CD4-positive, alpha-beta T cell (primary cell): Measurements from ENCODE around the gene STAC2. TPM values are rescaled to one million over a fixed set of nuclear protein-coding genes. Genes with fewer than 3 reads are reported as not detected.

ENCODE experiments used
- ATAC-seq: fragments of 200-7000 bp; cut with Tn5 transposase; one replicate; pipeline ENCODE4 v1.10.0; 2022; ENCODE audit warnings: mild to moderate bottlenecking; ENCODE audit not compliant: poor library complexity
- CTCF ChIA-PET: fragments of 350-600 bp; sonication (Branson Sonifier 250); formaldehyde crosslinking; loops from one replicate; lab custom pipeline; 2021; ENCODE audit warnings: antibody characterized with exemption, inconsistent platforms; lab: Charles Lee
- POLR2A ChIA-PET: fragments of 350-600 bp; sonication (Branson Sonifier 250); formaldehyde crosslinking; loops from one replicate; lab custom pipeline; 2021; ENCODE audit warnings: antibody characterized with exemption, inconsistent platforms; lab: Charles Lee
- DNase-seq, 14 experiments: peaks; one replicate each; pipeline ENCODE4 v3.0.0-alpha.2; 2013 to 2020; ENCODE audit warnings: mixed read lengths in 2 of 14
- H3K27ac ChIP-seq, 2 donors: one replicate each; pipeline versions ENCODE4 v1.5.1 to v1.7.0; 2013; ENCODE audit warnings: low read length in 2 of 2, low read depth in 1 of 2, mild to moderate bottlenecking in 1 of 2
- H3K27me3 ChIP-seq, 2 experiments: 1 replicate in 1 of 2; 2 replicates in 1 of 2; pipeline versions ENCODE4 v1.6.1 to v1.7.0; 2013; ENCODE audit warnings: low read length in 2 of 2, control low read depth in 1 of 2, mild to moderate bottlenecking in 1 of 2, moderate library complexity in 1 of 2; ENCODE audit not compliant: insufficient read depth in 2 of 2, control insufficient read depth in 1 of 2
- H3K36me3 ChIP-seq: one replicate; pipeline ENCODE4 v1.6.1; 2013; ENCODE audit warnings: low read length, control low read depth; ENCODE audit not compliant: insufficient read depth
- H3K4me1 ChIP-seq: one replicate; pipeline ENCODE4 v1.6.1; 2013; ENCODE audit warnings: low read length, control low read depth; ENCODE audit not compliant: insufficient read depth
- H3K4me3 ChIP-seq: one replicate; pipeline ENCODE4 v1.5.1; 2013; ENCODE audit warnings: mild to moderate bottlenecking, low read length, moderate library complexity
- H3K9me3 ChIP-seq, 2 experiments: 1 replicate in 1 of 2; 2 replicates in 1 of 2; pipeline versions ENCODE4 v1.6.1 to v1.7.0; 2013; ENCODE audit warnings: low read length in 2 of 2, mild to moderate bottlenecking in 2 of 2, control low read depth in 1 of 2, moderate library complexity in 1 of 2; ENCODE audit not compliant: control insufficient read depth in 1 of 2, insufficient read depth in 1 of 2
- H3K27ac Mint-ChIP-seq: one replicate; pipeline ENCODE4 v1.8.0; 2020; ENCODE audit warnings: mixed read lengths
- H3K27me3 Mint-ChIP-seq: one replicate; pipeline ENCODE4 v1.8.0; 2021; ENCODE audit warnings: mixed read lengths
- H3K36me3 Mint-ChIP-seq: one replicate; pipeline ENCODE4 v1.8.0; 2021; ENCODE audit warnings: low read depth, mixed read lengths
- H3K4me1 Mint-ChIP-seq: one replicate; pipeline ENCODE4 v1.8.0; 2021; ENCODE audit warnings: low read depth, mixed read lengths
- H3K4me3 Mint-ChIP-seq: one replicate; pipeline ENCODE4 v1.8.0; 2020; ENCODE audit warnings: mild to moderate bottlenecking, mixed read lengths
- H3K9me3 Mint-ChIP-seq: one replicate; pipeline ENCODE4 v1.8.0; 2020; ENCODE audit warnings: mixed read lengths
- CTCF ChIP-seq: fragments of 200-600 bp; IDR thresholded peaks from one replicate; pipeline ENCODE4 v1.8.0; 2022; ENCODE audit warnings: antibody characterized with exemption, mild to moderate bottlenecking
- intact Hi-C, 2 experiments: fragments of 100-400 bp; cut with DNase I in 1 of 2; cut with micrococcal nuclease in 1 of 2; formaldehyde crosslinking; loops; one replicate each; pipeline versions ENCODE4 v1.15.1 to v1.9.0; 2023 to 2025; cut with DNase I, micrococcal nuclease
- total RNA-seq, 174 experiments: library from RNA in 2 of 174; stranded (reverse) in 2 of 174; gene quantifications; one replicate each; pipeline ENCODE4 v1.2.3 and lab custom pipeline; 2021 to 2026

Gene STAC2
- total RNA-seq, 2 experiments from 2014 or later: not detected

DNA sequence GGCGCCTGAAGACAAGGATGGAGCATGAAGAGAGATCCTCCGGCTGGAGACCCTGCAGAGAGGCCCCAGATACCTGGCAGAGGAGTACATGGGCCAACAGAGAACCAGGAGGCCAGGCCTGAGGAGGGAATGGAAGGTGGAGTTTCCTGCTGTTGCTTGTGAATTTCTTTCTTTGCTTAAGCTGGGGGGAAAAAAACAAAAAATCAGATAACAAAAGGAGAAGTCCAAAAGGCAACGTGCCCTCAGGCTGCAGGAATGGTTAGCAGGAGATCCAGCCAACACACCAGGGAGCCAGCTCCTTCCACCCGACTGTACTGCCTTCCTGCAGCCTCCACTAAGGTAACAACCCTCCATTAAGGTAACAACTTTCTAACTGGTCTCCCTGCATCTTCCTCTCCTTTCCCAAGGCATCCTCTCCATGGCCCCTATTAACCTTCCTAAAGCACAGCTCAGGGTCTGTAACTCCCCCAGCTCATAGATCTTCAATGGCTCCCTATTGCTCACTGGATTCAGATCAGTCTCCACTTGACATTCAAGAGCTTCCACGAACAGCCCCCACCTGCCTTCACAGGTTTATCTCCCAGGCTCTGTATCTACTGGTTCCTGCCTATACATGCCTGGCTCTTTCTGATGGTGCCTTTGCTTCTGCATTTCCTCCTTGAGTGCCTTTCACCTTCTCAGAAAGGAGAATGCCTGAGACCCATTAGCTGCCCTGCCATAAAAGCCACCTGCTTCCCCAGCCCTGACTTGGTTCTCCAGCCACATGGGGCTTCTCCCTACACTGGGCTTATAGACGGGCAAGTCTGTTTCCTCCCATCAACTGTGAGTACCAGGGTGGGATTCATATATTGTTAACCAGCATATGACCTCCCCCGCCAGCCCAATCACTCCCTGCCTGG is 59.1 kb downstream of the STAC2 start:
- Histone ChIP-seq H3K36me3 (no peaks in the 10 kb centered on the region), H3K27ac (no peak overlapping the region), H3K4me1 (peaks cover 32% of the 10 kb centered on the region), H3K4me3 (no peak overlapping the region), H3K9me3 (peaks cover 0 to 13% of the 10 kb centered on the region in 2 experiments), H3K27me3 (peaks cover 17 to 22% of the 10 kb centered on the region in 2 experiments)
- H3K27ac Mint-ChIP-seq: no peak overlapping the region
- H3K36me3 Mint-ChIP-seq: no peaks in the 10 kb centered on the region
- intact Hi-C loops: no loop called here
- DNase-seq (no peak), ATAC-seq (no peak)
- ChIA-PET CTCF (interaction anchor here (0.9 to 3.8 kb wide), 5 partner anchors 8 to 184 kb away, joined by 3 to 38 read pairs (median 8); no protein-coding TSS in a partner anchor), POLR2A (interaction anchor here (0.6 to 5.5 kb wide), 3 partner anchors 33 to 414 kb away, joined by 3 to 35 read pairs (median 4); partner anchors contain the start of genes PSMB3 and RPL19)
- no peaks in the 10 kb centered on the region for H3K9me3 Mint-ChIP-seq
- no peak for TF ChIP-seq CTCF
- H3K4me3 Mint-ChIP-seq: peak overlapping the region; percentile 52
- peaks cover 27% of the 10 kb centered on the region for H3K4me1 Mint-ChIP-seq
- peaks cover 34% of the 10 kb centered on the region for H3K27me3 Mint-ChIP-seq

- Histone ChIP-seq H3K4me1 (peaks cover 32% of the 10 kb centered on the region), H3K27ac (no peak within 1 kb of the TSS), H3K9me3 (peaks cover 0 to 13% of the 10 kb centered on the region in 2 experiments), H3K36me3 (no peaks in the 10 kb centered on the region), H3K4me3 (peak within 1 kb of the TSS; percentile 60), H3K27me3 (peaks cover 17 to 22% of the 10 kb centered on the region in 2 experiments)
- ATAC-seq (no peak), DNase-seq (no peak)
- no peak for TF ChIP-seq CTCF
- ChIA-PET CTCF (interaction anchor here (0.5 to 3.8 kb wide), 8 partner anchors 9 to 182 kb away, joined by 4 to 47 read pairs (median 10); no protein-coding TSS in a partner anchor), POLR2A (interaction anchor here (1.4 to 5.5 kb wide), 2 partner anchors 14 to 34 kb away, joined by 3 to 35 read pairs; partner anchors contain the start of genes PLXDC1 and RPL19)
- Mint-ChIP-seq H3K27me3 (peaks cover 34% of the 10 kb centered on the region), H3K36me3 (no peaks in the 10 kb centered on the region), H3K4me1 (peaks cover 27% of the 10 kb centered on the region), H3K9me3 (no peaks in the 10 kb centered on the region), H3K27ac (no peak within 1 kb of the TSS), H3K4me3 (peak within 1 kb of the TSS; percentile 90)
- intact Hi-C loops: loop anchor here in 1 of 2 experiments (2.0 kb wide), 1 partner anchor 79 kb away; no protein-coding TSS in a partner anchor
Measured at GRCh38 chr17:39165841-39166349, 59.9 kb downstream of the STAC2 start, which contains the start of gene ARL5C. Gene ARL5C, minus strand, starts transcription at chr17:39166161. Its CDS starts 401 bp downstream, at chr17:39165760.

- peaks cover 17 to 22% of the 10 kb centered on the region in 2 experiments for H3K27me3 ChIP-seq
- Mint-ChIP-seq H3K27me3 (peaks cover 34% of the 10 kb centered on the region), H3K9me3 (no peaks in the 10 kb centered on the region), H3K27ac (no peak overlapping the region), H3K36me3 (no peaks in the 10 kb centered on the region), H3K4me3 (peak overlapping the region; percentile 90), H3K4me1 (peaks cover 27% of the 10 kb centered on the region)
- intact Hi-C loops: loop anchor here in 1 of 2 experiments (2.0 kb wide), 1 partner anchor 79 kb away; no protein-coding TSS in a partner anchor
- POLR2A ChIA-PET: interaction anchor here (0.5 to 5.5 kb wide), 15 partner anchors 8 to 312 kb away, joined by 3 to 35 read pairs (median 4); partner anchors contain the start of genes FBXO47, LASP1, PLXDC1 and RPL19
- DNase-seq (no peak), ATAC-seq (peak; percentile 17)
- no peaks in the 10 kb centered on the region for H3K36me3 ChIP-seq
- H3K4me3 ChIP-seq: peak overlapping the region; percentile 60
- no peak overlapping the region for H3K27ac ChIP-seq
- TF ChIP-seq CTCF: no peak
- peaks cover 32% of the 10 kb centered on the region for H3K4me1 ChIP-seq
- CTCF ChIA-PET: interaction anchor here (0.5 to 3.8 kb wide), 31 partner anchors 10 to 295 kb away, joined by 3 to 47 read pairs (median 4); partner anchors contain the start of genes LASP1 and RPL19
- peaks cover 0 to 13% of the 10 kb centered on the region in 2 experiments for H3K9me3 ChIP-seq
Measured at GRCh38 chr17:39165178-39165840, 60.4 kb downstream of the STAC2 start.
